HuH-7.5 (cell line): ENCODE measurements around the gene TAF6L.
"Not testable (repeated sequence)": the region's sequence is repeated elsewhere in the genome, so short reads cannot be mapped to it uniquely, and the experiment has no call there.

Experiments
- DNase-seq: peaks from one replicate; pipeline ENCODE4 v3.0.0; 2011; ENCODE audit warnings: low spot score

Gene TAF6L

GRCh38 chr11:62771144-62772021 lies at the start of gene TAF6L:
Gene TAF6L (plus strand): TSS chr11:62771396. CDS start chr11:62775784, 4,388 bp downstream.
- peak; percentile 97 for DNase-seq

- no peak for DNase-seq
These were observed 49.2 kb upstream of the TAF6L start for GRCh38 chr11:62721994-62722393.

GRCh38 chr11:62724171-62724570 lies 47.0 kb upstream of the TAF6L start:
- DNase-seq = no peak

DNA sequence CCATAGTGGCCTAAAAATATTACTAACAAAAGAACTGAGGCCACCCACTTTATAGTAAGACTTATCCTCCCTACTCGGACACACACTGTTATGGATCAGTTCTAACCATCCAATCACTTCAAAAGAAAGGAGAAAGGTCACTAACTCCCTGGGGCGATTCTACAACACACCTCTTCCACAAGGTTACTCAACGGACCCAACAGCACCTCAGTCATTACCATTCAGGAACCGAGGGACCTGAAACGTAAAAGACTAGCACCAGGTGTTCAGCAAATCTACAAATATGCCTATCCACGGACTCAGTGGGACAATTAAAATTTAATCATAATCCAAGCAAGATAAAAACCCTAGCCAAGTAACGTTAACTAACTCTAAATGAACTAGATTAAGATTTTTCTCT lies 45.5 kb upstream of the TAF6L start:
- DNase-seq = no peak

GRCh38 chr11:62726156-62726914 lies 44.9 kb upstream of the TAF6L start:
- DNase-seq = no peak

GRCh38 chr11:62726915-62727164 lies 44.4 kb upstream of the TAF6L start:
- no peak for DNase-seq

GRCh38 chr11:62727165-62727871 lies 43.9 kb upstream of the TAF6L start, which contains the start of gene HNRNPUL2:
Gene HNRNPUL2 (minus strand): TSS chr11:62727457. CDS start chr11:62727156, 301 bp downstream.
- DNase-seq = peak; percentile 98

DNA sequence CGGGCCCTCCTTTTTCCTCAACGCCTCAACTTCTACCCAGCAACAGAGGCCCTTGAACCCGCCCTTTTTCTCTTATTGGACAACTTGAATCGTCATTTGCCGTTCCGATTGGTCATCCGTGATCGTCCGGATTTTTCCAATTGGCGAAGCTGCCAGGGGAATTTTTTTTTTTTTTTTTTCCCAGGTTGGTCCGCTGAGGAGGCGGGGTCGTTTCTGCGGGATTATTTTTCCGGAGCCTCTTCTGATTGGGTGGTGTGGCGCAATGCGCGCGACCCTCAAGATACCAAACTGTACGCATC lies 43.4 kb upstream of the TAF6L start:
- DNase-seq = peak; percentile 90

- peak; percentile 78 for DNase-seq
These were observed 42.8 kb upstream of the TAF6L start, which contains the start of gene TTC9C for GRCh38 chr11:62728171-62728988. Gene TTC9C (plus strand): TSS chr11:62728486. CDS start chr11:62728849, 363 bp downstream.

DNA sequence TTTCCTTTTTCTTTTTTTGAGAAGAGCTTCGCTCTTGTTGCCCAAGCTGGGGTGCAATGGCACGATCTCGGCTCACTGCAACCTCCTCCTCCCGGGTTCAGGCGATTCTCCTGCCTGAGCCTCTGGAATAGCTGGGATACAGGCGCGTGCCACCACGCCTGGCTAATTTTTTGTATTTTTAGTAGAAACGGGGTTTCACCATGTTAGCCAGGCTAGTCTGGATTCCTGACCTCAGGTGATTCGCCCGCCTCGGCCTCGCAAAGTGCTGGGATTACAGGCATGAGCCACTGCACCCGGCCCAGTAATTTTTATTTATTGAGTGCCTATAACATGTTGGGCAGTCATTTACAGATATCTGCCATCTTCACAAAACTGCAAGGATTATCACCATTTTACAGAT lies 41.1 kb upstream of the TAF6L start:
- DNase-seq = not testable (repeated sequence)

DNA sequence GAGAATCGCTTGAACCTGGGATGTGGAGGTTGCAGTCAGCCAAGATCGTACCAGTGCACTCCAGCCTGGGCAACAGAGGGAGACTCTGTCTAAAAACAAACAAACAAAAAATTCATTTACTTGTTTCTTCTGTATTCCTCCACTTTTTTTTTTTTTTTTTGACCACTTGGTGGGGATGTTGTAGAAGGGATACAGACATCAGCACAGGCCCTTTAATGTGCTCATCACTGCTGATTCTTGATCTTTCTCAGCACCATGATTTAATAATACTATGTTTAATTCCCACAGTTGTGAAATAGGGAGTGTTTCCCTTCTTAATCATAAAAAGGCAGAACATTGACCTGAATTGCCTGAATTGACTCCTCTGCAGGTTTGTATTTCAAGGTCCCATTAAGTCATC lies 38.4 kb upstream of the TAF6L start:
- DNase-seq = no peak

GRCh38 chr11:62737196-62737595 lies 34.0 kb upstream of the TAF6L start:
- DNase-seq = no peak

GRCh38 chr11:62747475-62748160 lies 23.6 kb upstream of the TAF6L start:
- DNase-seq = no peak

DNA sequence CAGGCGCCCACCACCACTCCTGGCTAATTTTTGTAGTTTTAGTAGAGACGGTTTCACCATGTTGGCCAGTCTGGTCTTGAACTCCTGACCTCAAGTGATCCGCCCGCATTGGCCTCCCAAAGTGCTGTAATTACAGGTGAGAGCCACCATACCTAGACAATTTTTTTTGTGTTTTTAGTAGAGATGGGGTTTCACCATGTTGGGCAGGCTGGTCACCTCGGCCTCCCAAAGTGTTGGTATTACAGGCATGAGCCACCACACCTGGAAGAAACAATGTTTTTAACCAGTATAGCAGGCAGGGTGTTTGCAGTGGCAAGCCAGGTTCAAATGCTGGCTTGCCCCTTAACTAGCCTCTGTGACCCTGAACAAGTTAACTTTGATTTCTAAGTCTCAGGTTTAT lies 21.3 kb upstream of the TAF6L start:
- not testable (repeated sequence) for DNase-seq

DNA sequence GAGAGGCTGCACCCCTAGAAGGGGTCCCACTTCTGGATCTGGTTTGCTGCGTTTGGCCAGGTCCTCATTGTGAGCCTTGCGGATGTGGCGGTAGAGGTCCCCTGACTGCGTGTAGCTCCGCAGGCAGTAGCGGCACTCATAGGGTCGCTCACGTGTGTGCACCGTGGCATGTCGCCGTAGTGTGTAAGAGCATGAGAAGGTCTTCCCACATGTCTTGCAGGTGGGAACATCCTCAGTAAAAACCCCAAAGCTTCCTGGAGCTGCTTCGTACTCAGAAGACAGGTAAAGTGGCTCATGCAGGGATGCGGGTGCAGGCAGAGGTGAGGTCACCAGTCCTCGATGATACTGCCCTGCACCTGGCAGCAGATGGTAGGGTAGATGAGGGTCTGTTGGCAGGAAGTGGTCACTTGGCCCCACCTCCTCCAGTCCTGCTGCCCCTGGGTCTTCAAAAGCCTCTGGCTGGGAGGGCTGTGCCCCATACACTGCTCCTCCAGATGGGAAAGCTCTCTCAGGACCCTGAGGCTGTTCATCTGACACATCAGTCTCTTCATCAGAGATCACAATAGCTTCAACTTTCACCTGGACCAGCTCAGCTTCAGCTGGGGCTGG lies 18.9 kb upstream of the TAF6L start:
- DNase-seq = no peak

GRCh38 chr11:62752994-62753735 lies 18.0 kb upstream of the TAF6L start:
- no peak for DNase-seq

- DNase-seq = peak; percentile 90
These were observed 17.2 kb upstream of the TAF6L start, which contains the start of gene ZBTB3 for GRCh38 chr11:62753736-62754603. Gene ZBTB3 (minus strand): TSS chr11:62754160. CDS start chr11:62753664, 496 bp downstream.

- no peak for DNase-seq
These were observed 16.0 kb upstream of the TAF6L start for GRCh38 chr11:62755086-62755615.
